Loucy (cell line): Measurements from ENCODE around the gene LMNTD2.

ENCODE experiments used
- H2AFZ ChIP-seq: fragments of 200-600 bp; sonication (generic); 2 replicates; pipeline ENCODE4 v1.6.0; 2016; ENCODE audit warnings: antibody characterized with exemption, mild to moderate bottlenecking, low read length, moderate library complexity
- H3F3A ChIP-seq: fragments of 200-600 bp; 2 replicates; pipeline ENCODE4 v1.6.0; 2016; ENCODE audit warnings: antibody characterized with exemption, low read depth, mild to moderate bottlenecking
- H3K27me3 ChIP-seq: fragments of 200-600 bp; sonication (generic); 2 replicates; pipeline ENCODE4 v1.6.1; 2014; ENCODE audit warnings: low read length, mild to moderate bottlenecking; ENCODE audit not compliant: insufficient read depth, poor library complexity, severe bottlenecking
- H3K36me3 ChIP-seq: fragments of 200-600 bp; sonication (generic); 2 replicates; pipeline ENCODE4 v1.6.1; 2016; ENCODE audit warnings: low read length; ENCODE audit not compliant: insufficient read depth
- H3K4me1 ChIP-seq: fragments of 200-600 bp; sonication (generic); 2 replicates; pipeline ENCODE4 v1.5.1; 2014; ENCODE audit warnings: low read length, mild to moderate bottlenecking; ENCODE audit not compliant: insufficient read depth, poor library complexity, severe bottlenecking
- H3K4me2 ChIP-seq: fragments of 200-600 bp; sonication (generic); 2 replicates; pipeline ENCODE4 v1.6.0; 2014; ENCODE audit warnings: antibody characterized with exemption, low read length, low read depth, mild to moderate bottlenecking; ENCODE audit not compliant: poor library complexity, severe bottlenecking
- H3K4me3 ChIP-seq: fragments of 200-600 bp; sonication (generic); 2 replicates; pipeline ENCODE4 v1.5.1; 2014; ENCODE audit warnings: low read length, mild to moderate bottlenecking, mixed read lengths; ENCODE audit not compliant: poor library complexity, severe bottlenecking
- H3K79me2 ChIP-seq: fragments of 200-600 bp; sonication (generic); 2 replicates; pipeline ENCODE4 v1.6.1; 2014; ENCODE audit warnings: low read length; ENCODE audit not compliant: insufficient read depth
- H3K9ac ChIP-seq: fragments of 200-600 bp; sonication (generic); 2 replicates; pipeline ENCODE4 v1.6.0; 2014; ENCODE audit warnings: mild to moderate bottlenecking, low read depth, low read length, moderate library complexity; ENCODE audit not compliant: poor library complexity, severe bottlenecking
- H3K9me2 ChIP-seq: fragments of 200-600 bp; sonication (generic); replicated peaks from 2 replicates; pipeline ENCODE4 v1.6.1; 2016; ENCODE audit warnings: low read depth, low read length, mixed read lengths
- H3K9me3 ChIP-seq: fragments of 200-600 bp; sonication (generic); 2 replicates; pipeline ENCODE4 v1.6.1; 2014; ENCODE audit warnings: mild to moderate bottlenecking, antibody characterized with exemption, low read length, low read depth; ENCODE audit not compliant: insufficient read depth
- H4K20me1 ChIP-seq: fragments of 200-600 bp; sonication (generic); 2 replicates; pipeline ENCODE4 v1.6.0; 2014; ENCODE audit warnings: antibody characterized with exemption, low read length, mild to moderate bottlenecking; ENCODE audit not compliant: insufficient read depth, poor library complexity, severe bottlenecking
- EZH2phosphoT487 ChIP-seq: fragments of 200-600 bp; IDR thresholded peaks from 2 replicates; pipeline ENCODE4 v1.6.1; 2018; ENCODE audit warnings: antibody characterized with exemption, mild to moderate bottlenecking, moderate library complexity, borderline replicate concordance
- TF ChIP-seq, protein P1 (sequence below): fragments of 200-600 bp; sonication (generic); conservative IDR thresholded peaks from 2 replicates; pipeline ENCODE4 v1.5.1; 2014; ENCODE audit warnings: mild to moderate bottlenecking, antibody characterized with exemption, low read length

LMNTD2 gene

GRCh38 chr11:581752-582151, 21.2 kb upstream of the LMNTD2 start:
- Histone ChIP-seq H3K4me1 (peaks cover 30% of the 10 kb centered on the region), H3K9me3 (no peaks in the 10 kb centered on the region), H2AFZ (no peak overlapping the region), H3K9ac (no peak overlapping the region), H3K4me3 (no peak overlapping the region), H3K9me2 (no peaks in the 10 kb centered on the region), H4K20me1 (peaks cover 67% of the 10 kb centered on the region), H3K36me3 (peaks cover 42% of the 10 kb centered on the region; the same call in 1 of the 2 replicates), H3K27me3 (no peaks in the 10 kb centered on the region), H3K4me2 (no peak overlapping the region), H3F3A (no peaks in the 10 kb centered on the region), H3K79me2 (peaks cover 79% of the 10 kb centered on the region)
- no peak for TF ChIP-seq EZH2phosphoT487
- TF ChIP-seq, protein P1, sequence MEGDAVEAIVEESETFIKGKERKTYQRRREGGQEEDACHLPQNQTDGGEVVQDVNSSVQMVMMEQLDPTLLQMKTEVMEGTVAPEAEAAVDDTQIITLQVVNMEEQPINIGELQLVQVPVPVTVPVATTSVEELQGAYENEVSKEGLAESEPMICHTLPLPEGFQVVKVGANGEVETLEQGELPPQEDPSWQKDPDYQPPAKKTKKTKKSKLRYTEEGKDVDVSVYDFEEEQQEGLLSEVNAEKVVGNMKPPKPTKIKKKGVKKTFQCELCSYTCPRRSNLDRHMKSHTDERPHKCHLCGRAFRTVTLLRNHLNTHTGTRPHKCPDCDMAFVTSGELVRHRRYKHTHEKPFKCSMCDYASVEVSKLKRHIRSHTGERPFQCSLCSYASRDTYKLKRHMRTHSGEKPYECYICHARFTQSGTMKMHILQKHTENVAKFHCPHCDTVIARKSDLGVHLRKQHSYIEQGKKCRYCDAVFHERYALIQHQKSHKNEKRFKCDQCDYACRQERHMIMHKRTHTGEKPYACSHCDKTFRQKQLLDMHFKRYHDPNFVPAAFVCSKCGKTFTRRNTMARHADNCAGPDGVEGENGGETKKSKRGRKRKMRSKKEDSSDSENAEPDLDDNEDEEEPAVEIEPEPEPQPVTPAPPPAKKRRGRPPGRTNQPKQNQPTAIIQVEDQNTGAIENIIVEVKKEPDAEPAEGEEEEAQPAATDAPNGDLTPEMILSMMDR = no peak

DNA sequence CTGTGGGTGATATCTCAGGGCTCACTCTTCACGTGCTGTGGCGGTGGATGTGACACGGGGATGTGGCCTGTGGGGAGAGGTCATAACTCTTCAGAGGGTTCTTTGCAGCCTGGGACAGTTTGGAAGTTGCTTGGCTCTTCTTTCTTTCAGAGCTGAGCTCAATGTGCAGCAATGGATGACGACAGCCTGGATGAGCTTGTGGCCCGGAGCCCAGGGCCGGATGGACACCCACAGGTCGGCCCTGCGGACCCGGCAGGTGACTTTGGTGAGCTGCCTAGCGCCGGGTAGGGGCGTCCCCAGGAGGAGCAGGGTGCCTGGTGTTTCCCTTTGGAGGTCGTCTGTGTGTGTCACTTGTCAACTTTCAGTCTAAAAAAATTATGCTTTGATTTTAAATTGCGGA, 20.8 kb upstream of the LMNTD2 start:
- Histone ChIP-seq H3K4me3 (no peak overlapping the region), H2AFZ (no peak overlapping the region), H3F3A (no peaks in the 10 kb centered on the region), H3K9me3 (no peaks in the 10 kb centered on the region), H3K36me3 (peaks cover 37% of the 10 kb centered on the region; the same call in 1 of the 2 replicates), H3K79me2 (peaks cover 81% of the 10 kb centered on the region), H4K20me1 (peaks cover 68% of the 10 kb centered on the region), H3K4me2 (peak overlapping the region; percentile 3), H3K27me3 (no peaks in the 10 kb centered on the region), H3K9ac (no peak overlapping the region), H3K9me2 (no peaks in the 10 kb centered on the region), H3K4me1 (peaks cover 30% of the 10 kb centered on the region)
- TF ChIP-seq EZH2phosphoT487 = no peak
- TF ChIP-seq, protein P1 = no peak

DNA sequence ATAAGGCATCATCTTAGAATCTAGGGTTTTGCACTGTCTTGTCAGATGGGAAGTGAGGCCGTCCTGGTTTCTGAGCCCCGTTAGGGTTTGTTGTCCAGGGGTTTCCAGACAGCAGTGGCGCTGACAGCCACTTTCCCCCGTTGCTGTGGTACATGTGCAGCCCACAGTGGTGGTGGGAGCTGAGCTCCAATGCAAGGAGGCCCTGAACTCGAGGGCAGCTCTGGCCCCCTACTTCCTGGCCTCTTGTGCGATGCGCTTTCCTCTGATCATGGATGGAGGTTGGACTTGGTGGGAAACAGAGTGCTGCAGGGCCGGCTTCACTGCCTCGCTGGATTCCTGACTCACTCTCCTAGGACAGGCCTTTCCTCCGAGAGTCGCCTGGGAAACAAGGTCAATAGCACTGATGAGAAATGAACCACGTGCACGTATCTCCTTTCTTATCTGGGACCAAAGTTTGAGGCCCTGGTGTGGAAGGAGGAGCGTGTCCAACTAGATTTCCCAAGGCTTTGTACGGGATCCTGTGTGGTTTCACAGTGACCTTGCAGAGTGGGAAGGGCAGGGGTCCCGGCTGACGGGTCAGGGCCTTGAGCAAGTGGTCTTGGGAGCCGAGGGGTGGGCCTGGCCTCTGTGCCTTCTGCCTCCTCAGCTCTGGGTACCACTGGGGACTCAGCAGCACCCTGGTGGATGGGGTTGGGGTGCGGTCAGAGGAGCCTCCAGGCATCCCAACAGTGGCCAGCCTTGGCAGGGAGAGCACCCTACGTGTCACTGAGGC, 19.5 kb upstream of the LMNTD2 start:
- H3K36me3 ChIP-seq = peaks cover 30% of the 10 kb centered on the region; the same call in 1 of the 2 replicates
- peak overlapping the region; percentile 97 for H3K9ac ChIP-seq
- no peaks in the 10 kb centered on the region for H3F3A ChIP-seq
- H3K9me3 ChIP-seq = no peaks in the 10 kb centered on the region
- no peaks in the 10 kb centered on the region for H3K9me2 ChIP-seq
- peaks cover 35% of the 10 kb centered on the region for H3K4me1 ChIP-seq
- peak overlapping the region; percentile 100 for H3K4me2 ChIP-seq
- peak overlapping the region; percentile 93 for H3K4me3 ChIP-seq
- H4K20me1 ChIP-seq = peaks cover 68% of the 10 kb centered on the region
- TF ChIP-seq, protein P1 = no peak
- TF ChIP-seq EZH2phosphoT487 = no peak
- peaks cover 81% of the 10 kb centered on the region for H3K79me2 ChIP-seq
- no peaks in the 10 kb centered on the region for H3K27me3 ChIP-seq
- H2AFZ ChIP-seq = no peak overlapping the region
